GM12864 (cell line): Measurements from ENCODE around the gene ATF7IP2.
A peak's percentile ranks its signal among the peaks of the same experiment; 100 is the strongest.
"Not testable (repeated sequence)": the region's sequence is repeated elsewhere in the genome, so short reads cannot be mapped to it uniquely, and the experiment has no call there.

ENCODE experiments used
- DNase-seq: peaks from one replicate; pipeline ENCODE4 v3.0.0-alpha.2; 2011; ENCODE audit warnings: low read depth
- H3K4me3 ChIP-seq: 2 replicates; pipeline ENCODE4 v1.5.1; 2011; ENCODE audit warnings: mild to moderate bottlenecking, low read depth, low read length, control low read depth
- TF ChIP-seq, protein P1 (sequence below): IDR thresholded peaks from 2 replicates; pipeline ENCODE4 v1.5.1; 2011; ENCODE audit warnings: low read depth, mild to moderate bottlenecking, moderate library complexity, low read length, control low read depth, inconsistent platforms; ENCODE audit errors: missing control alignments

ATF7IP2 gene

DNA sequence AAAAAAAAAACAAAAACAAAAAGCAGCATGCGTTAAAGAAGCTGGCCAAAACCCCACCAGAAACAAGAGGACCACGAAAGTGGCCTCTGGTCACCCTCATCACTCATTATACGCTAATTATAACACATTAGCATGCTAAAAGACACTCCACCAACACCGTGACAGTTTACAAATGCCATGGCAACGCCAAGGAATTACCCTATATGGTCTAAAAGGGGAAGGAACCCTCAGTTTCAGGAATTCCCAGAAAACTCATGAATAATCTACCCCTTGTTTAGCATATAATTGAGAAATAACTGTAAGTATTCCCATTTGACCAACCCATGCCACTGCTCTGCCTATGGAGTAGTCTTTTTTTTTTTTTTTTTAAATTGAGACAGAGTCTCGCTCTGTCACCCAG lies 116.9 kb downstream of the ATF7IP2 start:
- H3K4me3 ChIP-seq = no peak overlapping the region
- TF ChIP-seq, protein P1, sequence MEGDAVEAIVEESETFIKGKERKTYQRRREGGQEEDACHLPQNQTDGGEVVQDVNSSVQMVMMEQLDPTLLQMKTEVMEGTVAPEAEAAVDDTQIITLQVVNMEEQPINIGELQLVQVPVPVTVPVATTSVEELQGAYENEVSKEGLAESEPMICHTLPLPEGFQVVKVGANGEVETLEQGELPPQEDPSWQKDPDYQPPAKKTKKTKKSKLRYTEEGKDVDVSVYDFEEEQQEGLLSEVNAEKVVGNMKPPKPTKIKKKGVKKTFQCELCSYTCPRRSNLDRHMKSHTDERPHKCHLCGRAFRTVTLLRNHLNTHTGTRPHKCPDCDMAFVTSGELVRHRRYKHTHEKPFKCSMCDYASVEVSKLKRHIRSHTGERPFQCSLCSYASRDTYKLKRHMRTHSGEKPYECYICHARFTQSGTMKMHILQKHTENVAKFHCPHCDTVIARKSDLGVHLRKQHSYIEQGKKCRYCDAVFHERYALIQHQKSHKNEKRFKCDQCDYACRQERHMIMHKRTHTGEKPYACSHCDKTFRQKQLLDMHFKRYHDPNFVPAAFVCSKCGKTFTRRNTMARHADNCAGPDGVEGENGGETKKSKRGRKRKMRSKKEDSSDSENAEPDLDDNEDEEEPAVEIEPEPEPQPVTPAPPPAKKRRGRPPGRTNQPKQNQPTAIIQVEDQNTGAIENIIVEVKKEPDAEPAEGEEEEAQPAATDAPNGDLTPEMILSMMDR = no peak
- DNase-seq = no peak

DNA sequence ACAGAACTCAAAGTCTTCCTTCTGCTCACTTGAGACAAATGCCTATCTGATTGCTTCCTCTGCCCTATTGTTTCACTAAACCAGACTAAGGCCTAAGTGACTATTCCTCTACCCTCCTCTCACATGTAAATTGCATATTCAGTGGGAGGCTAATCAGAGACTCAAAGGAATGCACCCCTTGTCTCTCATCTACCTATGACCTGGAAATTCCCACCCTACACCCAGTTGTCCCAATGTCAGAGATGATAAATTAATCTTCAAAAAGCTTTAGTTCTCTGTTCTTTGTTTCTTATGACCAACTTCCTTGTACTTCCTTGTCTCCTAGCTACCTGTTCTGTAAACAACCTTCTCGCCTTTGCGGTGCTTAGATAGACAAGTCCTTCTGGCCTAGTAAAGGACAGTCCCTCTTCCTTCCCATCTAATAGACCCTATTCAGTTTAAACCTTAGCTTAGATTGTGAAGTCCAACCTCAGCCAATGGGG lies 118.6 kb downstream of the ATF7IP2 start:
- no peak for DNase-seq
- H3K4me3 ChIP-seq = no peak overlapping the region
- TF ChIP-seq, protein P1 = no peak

DNA sequence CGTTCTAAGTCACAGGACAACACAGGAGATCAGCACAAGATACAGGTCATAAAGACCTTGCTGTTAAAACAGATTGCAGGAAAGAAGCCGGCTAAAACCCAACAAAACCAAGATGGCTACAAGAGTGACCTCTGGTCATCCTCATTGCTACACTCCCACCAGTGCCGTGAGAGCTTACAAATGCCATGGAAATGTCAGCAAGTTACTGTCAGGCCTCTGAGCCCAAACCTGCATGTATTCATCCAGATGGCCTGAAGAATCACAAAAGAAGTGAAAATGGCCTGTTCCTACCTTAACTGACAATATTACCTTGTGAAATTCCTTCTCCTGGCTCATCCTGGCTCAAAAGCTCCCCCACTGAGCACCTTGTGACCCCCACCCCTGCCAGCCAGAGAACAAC lies 119.4 kb downstream of the ATF7IP2 start:
- not testable (repeated sequence) for H3K4me3 ChIP-seq, DNase-seq

DNA sequence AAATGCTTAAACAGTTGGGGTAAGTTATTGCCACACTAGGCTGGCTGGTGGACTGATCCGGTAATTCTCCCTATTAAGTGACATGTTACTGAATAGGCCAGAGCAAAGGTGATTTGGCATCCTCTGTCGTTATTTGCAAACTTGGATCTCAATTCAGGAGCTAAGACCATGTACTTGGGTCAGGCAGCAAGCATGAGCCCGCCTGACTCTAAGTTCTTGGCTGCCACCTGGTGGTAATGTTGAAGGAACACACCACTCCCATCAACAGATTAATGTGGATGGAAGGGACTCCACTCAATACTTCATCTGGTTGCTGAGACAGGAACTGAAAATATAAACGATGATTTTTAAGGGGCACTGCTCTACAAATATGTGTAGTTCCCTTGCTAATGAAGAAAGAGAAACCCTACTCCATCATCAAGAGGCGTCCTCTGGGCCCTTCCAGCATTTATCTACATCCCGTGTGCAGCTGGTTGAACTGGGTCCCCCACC lies 123.7 kb downstream of the ATF7IP2 start:
- DNase-seq = peak; percentile 72
- TF ChIP-seq, protein P1 = peak; percentile 79
- no peak overlapping the region for H3K4me3 ChIP-seq

DNA sequence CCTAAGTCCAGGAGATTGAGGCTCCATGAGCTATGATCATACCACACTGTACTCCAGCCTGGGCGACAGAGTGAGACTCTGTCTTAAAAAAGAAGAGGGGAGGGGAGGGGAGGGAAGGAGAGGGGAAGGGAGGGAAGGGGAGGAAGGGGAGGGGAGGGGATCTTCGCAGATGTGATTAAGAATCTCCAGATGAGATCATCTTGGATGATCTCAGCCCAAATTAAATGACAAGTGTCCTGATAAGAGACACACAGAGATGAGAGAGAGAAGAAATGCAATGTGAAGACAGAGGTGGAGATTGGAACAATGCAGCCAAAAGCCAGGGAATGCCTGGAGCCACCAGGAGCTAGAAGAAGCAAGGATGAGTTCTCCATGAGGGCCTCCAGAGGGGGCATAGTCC lies 124.4 kb downstream of the ATF7IP2 start:
- TF ChIP-seq, protein P1 = no peak
- H3K4me3 ChIP-seq = no peak overlapping the region
- DNase-seq = no peak

DNA sequence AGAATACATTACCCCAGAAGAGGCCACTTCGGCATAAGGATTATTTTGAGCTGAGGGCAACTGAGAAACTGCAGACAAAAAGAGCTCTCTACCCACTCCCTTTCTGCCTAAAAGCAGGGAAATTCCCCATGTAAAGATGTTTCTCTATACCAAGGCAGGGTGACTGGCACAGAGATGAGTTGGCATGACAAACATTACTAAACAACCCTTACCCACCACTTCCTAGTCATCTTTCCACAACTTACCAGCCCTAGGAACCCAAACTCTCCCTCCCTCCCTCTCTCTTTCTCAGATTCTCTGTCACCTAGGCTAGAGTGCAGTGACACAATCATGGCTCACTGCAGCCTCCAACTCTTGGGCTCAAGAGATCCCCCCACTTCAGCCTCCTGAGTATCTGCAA lies 126.0 kb downstream of the ATF7IP2 start:
- no peak for DNase-seq
- TF ChIP-seq, protein P1 = no peak
- no peak overlapping the region for H3K4me3 ChIP-seq

DNA sequence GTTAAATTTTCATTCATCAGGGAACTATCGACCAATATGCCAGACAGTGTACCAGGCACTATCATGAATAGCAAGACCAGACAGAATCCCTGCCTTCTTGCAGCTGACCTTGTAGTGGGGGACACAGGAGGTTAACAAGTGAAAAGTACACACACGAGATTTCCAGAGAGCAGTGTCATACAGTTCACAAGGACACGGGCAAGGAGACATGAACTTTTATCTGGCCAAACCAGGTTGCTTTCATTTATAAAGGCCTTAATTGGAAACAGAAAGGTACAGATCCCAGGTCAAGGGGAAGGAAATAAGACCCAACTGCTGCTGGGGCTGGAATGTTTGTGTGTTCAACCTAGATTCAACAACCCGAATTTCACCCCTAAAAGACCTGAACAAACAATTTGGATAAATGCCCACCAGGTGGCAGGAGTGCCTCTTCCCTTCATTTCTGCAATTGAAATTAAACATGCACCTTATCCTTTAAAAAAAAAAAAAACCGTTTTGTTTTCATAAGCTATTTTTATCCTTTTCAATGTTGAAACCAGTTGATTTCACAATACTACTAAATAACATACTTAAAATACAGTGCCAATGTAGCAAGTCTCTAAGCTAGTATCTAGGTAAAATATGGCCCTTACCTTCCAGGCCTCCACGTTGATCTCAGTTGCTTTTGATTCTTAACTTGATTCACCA lies 128.7 kb downstream of the ATF7IP2 start:
- no peak overlapping the region for H3K4me3 ChIP-seq
- TF ChIP-seq, protein P1 = peak; percentile 54
- no peak for DNase-seq
